ENCODE results near the gene MS4A15.

MS4A15 gene

GRCh38 chr11:60741421-60741820, 15.2 kb upstream of the MS4A15 start:
- TF ChIP-seq ZFX (IDR thresholded peaks at IDR 0.05; ENCODE audit: borderline replicate concordance) (no peak), CTCF (IDR thresholded peaks at IDR 0.05) (no peak)
- no peak overlapping the region for H3K27ac ChIP-seq

GRCh38 chr11:60743058-60743457, 13.6 kb upstream of the MS4A15 start:
- H3K27ac ChIP-seq, result no peak overlapping the region
- TF ChIP-seq CTCF (IDR thresholded peaks at IDR 0.05) (no peak), ZFX (IDR thresholded peaks at IDR 0.05; ENCODE audit: borderline replicate concordance) (no peak)

GRCh38 chr11:60744114-60744513, 12.6 kb upstream of the MS4A15 start:
- no peak overlapping the region for H3K27ac ChIP-seq
- no peak for TF ChIP-seq ZFX (IDR thresholded peaks at IDR 0.05; ENCODE audit: borderline replicate concordance)
- no peak for TF ChIP-seq CTCF (IDR thresholded peaks at IDR 0.05)

GRCh38 chr11:60747359-60747873, 9.3 kb upstream of the MS4A15 start:
- TF ChIP-seq CTCF (IDR thresholded peaks at IDR 0.05) (no peak), ZFX (IDR thresholded peaks at IDR 0.05; ENCODE audit: borderline replicate concordance) (no peak)
- no peak overlapping the region for H3K27ac ChIP-seq

GRCh38 chr11:60748225-60748624, 8.4 kb upstream of the MS4A15 start:
- TF ChIP-seq ZFX (IDR thresholded peaks at IDR 0.05; ENCODE audit: borderline replicate concordance), result no peak
- no peak for TF ChIP-seq CTCF (IDR thresholded peaks at IDR 0.05)

GRCh38 chr11:60748821-60749220, 7.8 kb upstream of the MS4A15 start:
- no peak for TF ChIP-seq CTCF (IDR thresholded peaks at IDR 0.05)
- no peak overlapping the region for H3K27ac ChIP-seq

More at GRCh38 chr11:60748225-60748624, 8.4 kb upstream of the MS4A15 start:
- H3K27ac ChIP-seq, result no peak overlapping the region

GRCh38 chr11:60750911-60751310, 5.8 kb upstream of the MS4A15 start:
- no peak overlapping the region for H3K27ac ChIP-seq
- TF ChIP-seq CTCF (IDR thresholded peaks at IDR 0.05) (no peak), ZFX (IDR thresholded peaks at IDR 0.05; ENCODE audit: borderline replicate concordance) (no peak)

Data from 22Rv1 (cell line).